Inferior parietal cortex (tissue), 1 donor: Measurements from ENCODE around the gene CCM2.

Experiments used
- DNase-seq: peaks from one replicate; pipeline ENCODE4 v3.0.0-alpha.2; 2016; ENCODE audit errors: extremely low spot score

Gene CCM2

GRCh38 chr7:45000093-45001032 lies at the start of gene CCM2:
CCM2 (plus strand) TSS chr7:45000201; CDS start chr7:45000334, 133 bp downstream.
- DNase-seq = no peak

DNA sequence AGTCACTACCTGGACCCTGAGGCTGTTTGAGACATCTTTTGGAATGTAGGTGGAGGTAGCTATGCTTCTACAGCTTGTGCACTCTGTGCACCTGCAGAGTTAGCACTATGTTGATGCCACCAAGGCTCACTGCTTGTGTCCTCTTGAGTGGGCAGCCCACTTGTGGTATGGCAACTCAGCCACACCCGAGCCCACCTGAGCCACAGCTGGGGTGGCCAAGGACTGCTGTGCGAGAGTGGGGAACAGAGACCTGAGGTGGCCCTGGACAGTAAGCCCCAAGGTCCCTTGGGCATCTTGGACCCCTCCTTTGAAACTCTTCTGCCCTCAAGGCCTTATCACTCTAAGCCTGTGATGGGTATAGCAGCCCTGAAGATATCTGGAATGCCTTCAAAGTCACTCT lies 46.8 kb upstream of the CCM2 start:
- no peak for DNase-seq

- DNase-seq = no peak
Observed at GRCh38 chr7:44955733-44956132, 44.3 kb upstream of the CCM2 start.

- DNase-seq = no peak
Observed at GRCh38 chr7:44956157-44956766, 43.7 kb upstream of the CCM2 start.

DNA sequence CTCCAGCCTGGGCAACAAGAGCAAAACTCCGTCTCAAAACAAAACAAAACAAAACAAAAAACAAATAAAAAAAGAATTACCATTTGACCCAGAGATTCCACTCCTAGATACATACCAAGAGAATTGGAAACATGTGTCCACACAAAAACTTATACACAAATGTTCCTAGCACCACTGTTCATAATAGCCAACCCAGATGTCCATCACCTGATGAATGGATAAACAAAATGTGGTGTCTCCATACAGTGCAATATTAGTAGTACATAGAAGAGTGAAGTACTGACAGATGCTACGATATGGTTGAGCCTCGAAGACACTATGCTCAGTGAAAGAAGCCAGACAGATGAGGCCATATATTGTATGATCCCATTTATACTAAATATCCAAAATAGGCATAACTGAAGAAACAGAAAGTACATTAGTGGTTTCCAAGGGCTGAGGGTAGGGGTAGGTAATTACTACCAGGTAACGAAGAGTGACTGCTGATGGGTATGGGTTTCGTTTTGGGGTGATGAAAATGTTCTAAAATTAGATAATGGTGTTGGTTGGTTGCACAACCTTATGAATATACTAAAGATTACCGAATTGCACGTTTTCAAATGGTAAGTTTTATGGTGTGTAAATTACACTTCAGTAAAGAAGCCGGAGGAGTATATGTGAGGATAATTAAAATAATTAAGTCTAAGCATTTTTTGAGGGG lies 41.2 kb upstream of the CCM2 start:
- no peak for DNase-seq

- DNase-seq = no peak
Observed at GRCh38 chr7:44959433-44959951, 40.5 kb upstream of the CCM2 start.

DNA sequence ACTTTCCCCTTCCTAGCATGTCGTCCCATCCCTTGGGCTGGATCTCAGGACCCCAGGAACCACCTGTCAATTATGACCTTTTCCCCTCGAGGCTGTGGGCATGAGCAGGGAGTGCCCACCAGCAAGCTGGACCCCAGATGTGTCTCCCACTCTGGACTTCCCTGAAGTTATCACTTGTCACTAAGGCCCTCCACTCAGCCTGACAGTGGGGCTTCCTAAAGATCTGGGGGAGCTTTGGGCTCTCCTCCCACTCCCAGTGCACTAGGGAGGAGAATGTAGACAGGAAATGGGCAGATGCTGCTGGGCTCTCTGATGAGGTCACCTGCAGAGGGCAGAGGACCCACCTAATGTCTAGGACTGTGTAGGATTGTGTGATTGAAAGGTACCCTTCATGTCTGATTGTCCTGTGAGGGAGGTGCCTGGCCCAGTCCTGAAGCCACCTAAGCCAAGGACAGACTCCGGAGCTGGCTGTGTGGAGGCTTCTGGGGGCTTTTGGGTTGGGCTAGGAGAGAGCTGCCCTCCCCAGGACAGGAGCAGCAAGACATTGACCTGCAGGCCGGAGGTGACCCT lies 39.9 kb upstream of the CCM2 start:
- DNase-seq = no peak

- DNase-seq = no peak
Observed at GRCh38 chr7:44961844-44962482, 38.0 kb upstream of the CCM2 start.

DNA sequence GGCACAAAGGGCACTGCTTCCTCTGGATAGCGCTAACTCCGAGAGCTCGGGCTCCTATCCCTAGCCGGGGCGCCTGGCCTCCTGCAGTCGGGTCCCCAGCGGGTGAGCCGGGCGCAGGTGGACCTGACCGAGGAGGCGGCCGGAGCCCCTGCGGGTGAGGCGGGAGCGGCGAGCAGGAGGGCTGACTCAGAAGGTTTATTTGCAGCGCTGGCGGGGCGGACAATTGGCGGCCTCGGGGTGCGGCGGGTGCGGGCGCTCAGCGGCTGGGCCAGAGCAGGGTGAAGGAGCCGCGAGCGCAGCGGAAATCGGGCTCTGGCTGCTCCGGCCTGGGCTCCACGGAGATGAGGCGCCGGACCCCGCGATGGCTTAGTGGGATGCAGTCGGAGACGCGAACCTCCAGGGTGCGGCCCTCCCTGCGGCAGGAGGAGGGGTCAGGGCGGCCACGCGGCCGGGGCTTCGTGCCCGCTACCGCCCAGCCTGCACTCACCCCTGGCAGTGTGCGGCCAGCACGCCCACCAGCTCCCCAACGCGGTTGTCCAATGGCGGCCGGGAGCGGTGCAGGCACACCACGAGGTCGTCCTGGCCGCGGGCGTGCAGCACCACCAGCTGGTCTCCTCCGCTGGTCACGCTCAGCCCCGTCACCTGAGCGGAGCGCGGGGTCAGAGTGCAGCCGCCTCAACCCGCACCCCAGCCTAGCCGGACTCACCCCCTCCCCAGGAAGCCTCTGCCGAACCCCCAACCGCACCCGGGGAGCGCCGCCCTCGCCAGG lies 37.3 kb upstream of the CCM2 start:
- no peak for DNase-seq

- no peak for DNase-seq
Observed at GRCh38 chr7:44963364-44964290, 36.4 kb upstream of the CCM2 start.

- DNase-seq = no peak
Observed at GRCh38 chr7:44964384-44964830, 35.6 kb upstream of the CCM2 start.

GRCh38 chr7:44964831-44965440 lies 35.1 kb upstream of the CCM2 start:
- DNase-seq = no peak

DNA sequence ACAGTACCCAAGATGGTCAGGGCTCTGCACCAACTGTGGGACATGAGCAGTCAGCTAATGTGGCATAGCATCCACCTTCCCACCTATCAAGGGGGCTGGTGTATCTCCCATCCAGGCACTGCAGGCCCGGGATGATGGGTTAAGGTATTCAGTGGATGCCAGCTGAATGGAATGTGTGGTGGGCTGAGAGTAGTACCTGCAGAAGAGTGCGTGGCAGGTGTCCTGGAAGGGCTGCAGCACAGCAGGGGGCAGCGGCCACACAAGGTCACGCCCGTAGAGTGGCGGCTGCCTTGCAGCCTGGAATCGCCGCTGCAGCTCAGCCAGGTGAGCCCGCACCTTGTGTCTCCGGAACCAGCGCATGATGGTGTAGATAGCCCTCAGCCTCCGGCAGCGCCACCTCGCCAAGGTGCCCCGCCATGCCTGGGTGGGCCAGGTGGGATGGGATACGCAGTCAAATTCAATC lies 34.5 kb upstream of the CCM2 start:
- DNase-seq = no peak

- no peak for DNase-seq
Observed at GRCh38 chr7:44965937-44966730, 33.9 kb upstream of the CCM2 start.

- no peak for DNase-seq
Observed at GRCh38 chr7:44966731-44967538, 33.1 kb upstream of the CCM2 start.

- DNase-seq = no peak
Observed at GRCh38 chr7:44967571-44968446, 32.2 kb upstream of the CCM2 start.
